Measurements from ENCODE around the gene SLC26A11.

GRCh38 chr17:80287806-80288567 lies 67.8 kb downstream of the SLC26A11 start:
- TF ChIP-seq CTCF (IDR thresholded peaks at IDR 0.05; ENCODE audit: insufficient read depth, low read length, poor library complexity, severe bottlenecking), result no peak
- TF ChIP-seq EZH2phosphoT487 (conservative IDR thresholded peaks at IDR 0.05; ENCODE audit: low read length), result no peak
